GM18505 (cell line): ENCODE results near the gene ATG7.
"Not testable (repeated sequence)": the region's sequence is repeated elsewhere in the genome, so short reads cannot be mapped to it uniquely, and the experiment has no call there.

Experiments
- ATAC-seq: cut with Tn5 transposase; IDR thresholded peaks from one replicate; pipeline ENCODE4 v1.9.1; 2021; ENCODE audit not compliant: unreplicated experiment
- POLR2A ChIP-seq: IDR thresholded peaks from 4 replicates; pipeline ENCODE4 v1.6.1; 2011; ENCODE audit warnings: borderline replicate concordance; ENCODE audit not compliant: insufficient read depth, insufficient read length; ENCODE audit errors: extremely low read depth

Gene ATG7

GRCh38 chr3:11459186-11459824 lies 187.1 kb downstream of the ATG7 start:
- ATAC-seq, result no peak
- no peak for TF ChIP-seq POLR2A

- no peak for ATAC-seq
- no peak for TF ChIP-seq POLR2A
These were observed 189.0 kb downstream of the ATG7 start for GRCh38 chr3:11461226-11461625.

- not testable (repeated sequence) for ATAC-seq
These were observed 190.5 kb downstream of the ATG7 start for GRCh38 chr3:11462673-11463072.

GRCh38 chr3:11463591-11463990 lies 191.4 kb downstream of the ATG7 start:
- TF ChIP-seq POLR2A, result no peak
- no peak for ATAC-seq

- ATAC-seq, result no peak
These were observed 192.2 kb downstream of the ATG7 start for GRCh38 chr3:11464356-11464755.

GRCh38 chr3:11465744-11466616 lies 193.8 kb downstream of the ATG7 start:
- no peak for ATAC-seq

More at GRCh38 chr3:11464356-11464755, 192.2 kb downstream of the ATG7 start:
- no peak for TF ChIP-seq POLR2A

GRCh38 chr3:11467875-11468274 lies 195.7 kb downstream of the ATG7 start:
- ATAC-seq, result no peak
- no peak for TF ChIP-seq POLR2A

More at GRCh38 chr3:11465744-11466616, 193.8 kb downstream of the ATG7 start:
- TF ChIP-seq POLR2A, result no peak

- no peak for ATAC-seq
- TF ChIP-seq POLR2A, result no peak
These were observed 198.0 kb downstream of the ATG7 start for GRCh38 chr3:11470031-11470853.

- TF ChIP-seq POLR2A, result no peak
- ATAC-seq, result no peak
These were observed 203.1 kb downstream of the ATG7 start for GRCh38 chr3:11475324-11475723.

- no peak for ATAC-seq
- TF ChIP-seq POLR2A, result no peak
These were observed 204.5 kb downstream of the ATG7 start for GRCh38 chr3:11476735-11477144.

GRCh38 chr3:11477407-11477911 lies 205.3 kb downstream of the ATG7 start:
- TF ChIP-seq POLR2A, result no peak
- no peak for ATAC-seq

GRCh38 chr3:11478167-11478566 lies 206.0 kb downstream of the ATG7 start:
- ATAC-seq, result no peak
- TF ChIP-seq POLR2A, result no peak

GRCh38 chr3:11479221-11479620 lies 207.0 kb downstream of the ATG7 start:
- no peak for TF ChIP-seq POLR2A
- no peak for ATAC-seq
